GM18526 (cell line): ENCODE measurements around the gene PRM2.

Experiments
- POLR2A ChIP-seq: IDR thresholded peaks from 3 replicates; pipeline ENCODE4 v1.6.1; 2011; ENCODE audit not compliant: insufficient read length; ENCODE audit errors: extremely low read depth

Gene PRM2

GRCh38 chr16:11310997-11311561, 34.8 kb upstream of the PRM2 start:
- no peak for TF ChIP-seq POLR2A

GRCh38 chr16:11310634-11310977, 34.3 kb upstream of the PRM2 start:
- no peak for TF ChIP-seq POLR2A

GRCh38 chr16:11309895-11310633, 33.8 kb upstream of the PRM2 start:
- TF ChIP-seq POLR2A: no peak

- no peak for TF ChIP-seq POLR2A
Observed at GRCh38 chr16:11308493-11309283, 32.4 kb upstream of the PRM2 start.

DNA sequence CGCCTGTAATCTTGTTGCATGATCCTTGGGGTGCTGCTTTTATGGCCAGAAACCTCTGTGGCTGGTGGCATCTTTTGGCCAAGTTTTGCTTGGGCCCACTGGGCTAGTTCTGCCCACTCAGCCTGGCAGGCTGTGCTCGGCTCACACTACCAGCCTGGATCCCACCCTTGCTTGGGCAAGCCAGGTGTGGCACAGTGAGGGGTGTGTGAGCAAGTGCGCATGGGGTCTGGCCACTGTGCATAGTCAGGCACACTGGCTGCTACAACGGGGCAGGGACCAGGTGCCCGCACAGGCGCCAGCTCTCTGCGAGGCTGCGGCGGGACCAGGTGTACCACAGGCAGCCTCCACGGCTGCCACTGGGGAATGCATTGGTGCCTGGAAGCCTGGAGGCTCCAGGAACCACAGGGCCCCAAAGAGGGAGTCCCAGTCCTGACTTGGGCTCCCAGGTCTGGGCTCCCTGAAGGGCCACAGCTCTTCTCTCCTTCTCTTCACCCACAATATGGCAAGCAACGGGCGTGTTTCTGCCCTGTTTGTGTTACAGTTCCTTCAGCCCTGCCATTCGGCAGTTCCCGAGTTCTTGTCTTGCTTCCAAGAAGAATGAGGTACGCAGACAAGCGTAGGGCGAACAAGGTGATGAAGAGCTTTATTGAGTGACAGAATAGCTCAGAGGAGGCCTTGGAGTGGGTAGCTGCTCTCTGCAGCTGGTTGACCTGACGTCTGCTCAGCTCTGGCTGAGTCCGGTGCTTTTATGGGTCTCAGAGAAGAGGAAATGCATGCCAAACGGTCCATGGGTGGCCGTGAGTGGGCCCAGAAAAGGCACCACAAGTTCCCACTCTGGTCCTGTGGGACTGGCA, 31.6 kb upstream of the PRM2 start:
- TF ChIP-seq POLR2A: no peak

DNA sequence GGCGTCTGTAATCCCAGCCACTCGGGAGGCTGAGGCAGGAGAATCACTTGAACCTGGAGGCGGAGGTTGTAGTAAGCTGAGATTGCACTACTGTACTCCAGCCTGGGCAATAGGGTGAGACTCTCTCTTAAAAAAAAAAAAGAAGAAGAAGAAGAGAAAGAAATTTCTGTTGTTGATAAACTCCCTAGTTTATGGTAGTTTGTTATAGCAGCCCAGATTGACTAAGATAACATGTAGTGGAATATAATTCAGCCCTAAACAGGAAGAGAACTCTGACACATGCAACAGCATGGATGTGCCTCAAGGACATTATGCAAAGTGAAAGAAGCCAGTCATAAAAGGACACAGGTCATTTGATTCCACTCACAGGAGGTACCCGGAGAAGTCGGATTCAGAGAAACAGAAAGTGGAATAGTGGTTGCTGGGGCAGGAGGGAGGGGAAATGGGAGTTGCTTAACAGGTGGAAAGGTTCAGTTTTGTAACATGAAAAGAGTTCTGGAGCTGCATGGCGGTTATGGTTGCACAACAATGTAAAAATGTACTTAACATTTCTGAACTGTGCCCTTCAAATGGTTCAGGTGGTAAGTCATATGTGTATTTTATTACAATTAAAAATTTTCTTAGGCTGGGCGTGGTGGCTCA, 30.8 kb upstream of the PRM2 start:
- no peak for TF ChIP-seq POLR2A

DNA sequence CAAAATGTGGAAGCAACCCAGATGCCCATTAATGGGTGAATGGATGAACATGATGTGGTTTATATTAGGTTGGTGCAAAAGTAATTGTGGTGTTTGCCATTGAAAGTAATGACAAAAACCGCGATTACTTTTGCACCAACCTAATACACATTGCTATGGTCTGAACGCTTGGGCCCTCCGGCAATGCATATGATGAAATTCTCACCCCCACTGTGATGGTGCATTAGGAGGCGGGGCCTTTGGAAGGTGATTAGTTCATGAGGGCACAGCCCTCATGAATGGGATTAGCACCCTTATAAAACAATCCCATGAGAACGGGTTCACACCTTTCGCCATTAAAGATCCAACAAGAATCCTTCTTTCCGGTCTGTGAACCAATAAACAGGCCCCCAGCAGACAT, 30.1 kb upstream of the PRM2 start:
- no peak for TF ChIP-seq POLR2A

- TF ChIP-seq POLR2A: no peak
Observed at GRCh38 chr16:11303405-11304138, 27.3 kb upstream of the PRM2 start.

GRCh38 chr16:11302977-11303376, 26.7 kb upstream of the PRM2 start:
- TF ChIP-seq POLR2A: no peak

- no peak for TF ChIP-seq POLR2A
Observed at GRCh38 chr16:11301645-11302501, 25.6 kb upstream of the PRM2 start.

DNA sequence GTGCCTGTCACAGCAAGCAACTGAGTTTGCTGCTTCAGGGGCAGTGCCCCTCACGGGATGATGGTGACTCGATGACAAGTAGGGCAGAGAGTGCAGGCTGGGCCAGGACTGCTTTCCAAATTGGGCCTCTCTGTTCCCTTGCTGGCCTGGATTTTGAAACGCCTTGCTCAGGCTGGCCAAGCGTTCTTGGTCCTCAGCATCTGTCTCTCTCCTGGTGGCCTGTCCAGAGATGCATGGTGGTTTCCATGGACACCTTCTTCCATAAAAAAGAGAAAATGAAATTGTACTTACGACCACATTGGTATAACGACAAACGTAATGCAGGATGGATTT, 24.2 kb upstream of the PRM2 start:
- no peak for TF ChIP-seq POLR2A

DNA sequence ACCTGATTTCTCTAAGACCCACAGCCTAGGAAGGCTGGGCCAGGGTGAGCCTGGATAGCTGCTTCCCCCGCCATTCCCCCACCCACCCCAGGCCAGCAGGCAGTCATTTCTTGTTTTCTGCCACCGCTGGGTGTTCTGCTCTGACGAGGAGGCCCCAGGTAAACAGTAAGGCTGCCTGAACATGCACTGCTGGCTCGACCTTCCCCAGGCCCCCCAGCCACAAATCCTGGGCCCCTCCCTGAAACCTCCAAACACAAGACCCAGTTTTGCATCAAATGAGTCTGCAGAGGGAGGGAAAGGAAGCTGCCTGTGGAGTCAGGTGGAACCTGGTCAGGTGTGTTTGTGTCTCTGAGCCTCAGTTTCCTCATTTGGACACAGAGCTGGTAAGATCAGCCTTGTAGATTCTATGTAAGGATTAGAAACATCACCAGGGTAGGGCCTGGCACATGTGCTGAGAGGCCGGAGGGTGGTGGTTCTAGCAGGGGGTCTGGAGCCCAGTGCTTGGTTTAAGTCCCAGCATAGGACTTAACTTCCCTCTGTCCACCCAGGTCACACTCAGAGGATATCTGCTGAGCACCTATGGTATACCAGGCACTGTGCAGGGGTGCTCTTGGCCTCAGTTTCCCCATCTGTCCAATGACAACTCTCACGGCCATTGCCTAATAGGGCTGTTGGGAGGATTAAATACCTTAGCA, 23.7 kb upstream of the PRM2 start:
- TF ChIP-seq POLR2A: no peak
